Uterus (tissue), 4 donors: ENCODE data around the gene RFESD. TPM values are rescaled to one million over a fixed set of nuclear protein-coding genes. Genes with fewer than 3 reads are reported as not detected.

Experiments
- DNase-seq, 2 donors: peaks; one replicate each; pipeline ENCODE4 v3.0.0-alpha.2; 2019 to 2020
- H3K27ac ChIP-seq, 2 donors: fragments of 200-600 bp; sonication (generic); 1 replicate in 1 of 2; 2 replicates in 1 of 2; pipeline ENCODE4 v1.5.1; 2016 to 2018
- H3K27me3 ChIP-seq, 2 donors: fragments of 200-600 bp; sonication (generic); one replicate each; pipeline ENCODE4 v1.5.1; 2018 to 2019; ENCODE audit warnings: control low read depth in 1 of 2
- H3K36me3 ChIP-seq, 2 donors: fragments of 200-600 bp; sonication (generic); one replicate each; pipeline ENCODE4 v1.5.1; 2019; ENCODE audit warnings: control low read depth in 1 of 2
- H3K4me1 ChIP-seq, 2 donors: fragments of 200-600 bp; sonication (generic); one replicate each; pipeline ENCODE4 v1.5.1; 2018 to 2019; ENCODE audit warnings: control low read depth in 1 of 2
- H3K4me3 ChIP-seq, 2 donors: fragments of 200-600 bp; sonication (generic); 1 replicate in 1 of 2; 2 replicates in 1 of 2; pipeline ENCODE4 v1.5.1; 2018 to 2019; ENCODE audit warnings: mild to moderate bottlenecking in 1 of 2
- H3K9me3 ChIP-seq, 2 donors: fragments of 200-600 bp; sonication (generic); one replicate each; pipeline ENCODE4 v1.5.1; 2019; ENCODE audit warnings: control low read depth in 1 of 2
- CTCF ChIP-seq, 4 experiments: fragments of 200-600 bp in 2 of 4; fragments of 450-650 bp in 2 of 4; sonication (generic) in 2 of 4; IDR thresholded peaks; one replicate each; pipeline ENCODE4 v1.5.1; 2016 to 2019; ENCODE audit warnings: antibody characterized with exemption in 4 of 4, mild to moderate bottlenecking in 2 of 4, moderate library complexity in 1 of 4
- POLR2A ChIP-seq, 2 donors: fragments of 450-650 bp; IDR thresholded peaks; one replicate each; pipeline ENCODE4 v1.6.1; 2016; ENCODE audit warnings: antibody characterized with exemption in 2 of 2, mild to moderate bottlenecking in 1 of 2, moderate library complexity in 1 of 2
- intact Hi-C: fragments of 100-400 bp; cut with DNase I; formaldehyde crosslinking; loops from one replicate; pipeline ENCODE4 v1.15.1; 2023; ENCODE audit warnings: low total_unique reads
- total RNA-seq, 4 donors: library from RNA; depleted of rRNA in 3 of 4; stranded (reverse); fragments of >200 nt in 3 of 4; gene quantifications; one replicate each; pipeline versions ENCODE4 v1.1.0 to v1.2.4, GENCODE V29; 2014 to 2023
- donor health status: DM: yes; HTN: yes; CAD: no.

Gene RFESD
- total RNA-seq, 4 donors from 2014 or later: under 0.01 to 2.8 (median 2.2) TPM; not detected in 1

- intact Hi-C loops: no loop called here
- Histone ChIP-seq H3K27ac (no peak overlapping the region), H3K4me1 (no peaks in the 10 kb centered on the region), H3K9me3 (no peaks in the 10 kb centered on the region), H3K4me3 (no peak overlapping the region), H3K27me3 (no peaks in the 10 kb centered on the region), H3K36me3 (no peaks in the 10 kb centered on the region)
- DNase-seq: no peak
- TF ChIP-seq POLR2A (IDR thresholded peaks at IDR 0.05) (no peak), CTCF (IDR thresholded peaks at IDR 0.05) (no peak)
Measured at GRCh38 chr5:95672641-95673040, 26.1 kb downstream of the RFESD start.

GRCh38 chr5:95673081-95673480 is 26.5 kb downstream of the RFESD start:
- DNase-seq: no peak
- Histone ChIP-seq H3K36me3 (no peaks in the 10 kb centered on the region), H3K27me3 (no peaks in the 10 kb centered on the region), H3K27ac (no peak overlapping the region), H3K4me3 (no peak overlapping the region), H3K4me1 (no peaks in the 10 kb centered on the region), H3K9me3 (no peaks in the 10 kb centered on the region)
- TF ChIP-seq POLR2A (IDR thresholded peaks at IDR 0.05) (no peak), CTCF (IDR thresholded peaks at IDR 0.05) (no peak)
- intact Hi-C loops: no loop called here

GRCh38 chr5:95682891-95683290 is 36.3 kb downstream of the RFESD start, which contains the start of gene SPATA9:
Gene SPATA9 (minus strand): TSS chr5:95682991. CDS start chr5:95682854, 137 bp downstream.
- Histone ChIP-seq H3K4me1 (no peaks in the 10 kb centered on the region), H3K36me3 (no peaks in the 10 kb centered on the region), H3K4me3 (no peak within 1 kb of the TSS), H3K9me3 (no peaks in the 10 kb centered on the region), H3K27ac (no peak within 1 kb of the TSS), H3K27me3 (no peaks in the 10 kb centered on the region)
- intact Hi-C loops: no loop called here
- no peak for DNase-seq
- TF ChIP-seq CTCF (IDR thresholded peaks at IDR 0.05): no peak
- no peak for TF ChIP-seq POLR2A (IDR thresholded peaks at IDR 0.05)

- H3K4me1 ChIP-seq: no peaks in the 10 kb centered on the region
- no peak for TF ChIP-seq POLR2A (IDR thresholded peaks at IDR 0.05)
- no peak for TF ChIP-seq CTCF (IDR thresholded peaks at IDR 0.05)
- H3K27ac ChIP-seq: no peak overlapping the region
- H3K27me3 ChIP-seq: no peaks in the 10 kb centered on the region
- no peak overlapping the region for H3K4me3 ChIP-seq
- intact Hi-C loops: no loop called here
- DNase-seq: no peak
- H3K36me3 ChIP-seq: no peaks in the 10 kb centered on the region
- H3K9me3 ChIP-seq: no peaks in the 10 kb centered on the region
Measured at GRCh38 chr5:95684361-95684760, 37.8 kb downstream of the RFESD start.

- Histone ChIP-seq H3K27me3 (no peaks in the 10 kb centered on the region), H3K4me1 (no peaks in the 10 kb centered on the region), H3K9me3 (no peaks in the 10 kb centered on the region), H3K36me3 (no peaks in the 10 kb centered on the region), H3K4me3 (no peak overlapping the region), H3K27ac (no peak overlapping the region)
- intact Hi-C loops: no loop called here
- DNase-seq: no peak
- TF ChIP-seq POLR2A (IDR thresholded peaks at IDR 0.05) (no peak), CTCF (IDR thresholded peaks at IDR 0.05) (no peak)
Measured at GRCh38 chr5:95686651-95687050, 40.1 kb downstream of the RFESD start.
